Measurements from ENCODE around the gene ITGA6.

Gene ITGA6

DNA sequence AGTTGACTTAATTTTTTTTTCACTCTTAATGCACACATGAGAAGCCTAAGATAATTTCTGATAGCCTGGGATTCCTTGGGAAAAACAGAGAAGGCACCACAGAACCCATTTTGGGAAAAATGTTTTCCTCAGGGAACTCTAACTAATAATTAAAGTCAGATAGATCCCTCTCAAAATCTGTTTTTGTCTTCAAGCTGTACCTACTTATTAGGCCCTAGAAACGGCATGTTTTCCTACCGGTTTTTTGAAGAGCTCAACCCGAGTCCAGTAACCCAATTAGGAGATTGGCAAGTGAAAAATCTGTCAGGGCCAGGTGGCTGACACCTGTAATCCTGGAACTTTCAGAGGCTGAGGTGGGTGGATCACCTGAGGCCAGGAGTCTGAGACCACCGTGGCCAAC, 112.4 kb downstream of the ITGA6 start:
- Histone ChIP-seq H3K27ac (ENCODE audit: low read depth, low read length) (no peak overlapping the region), H4K20me1 (ENCODE audit: control insufficient read depth, insufficient read depth, low read depth, low read length) (no peaks in the 10 kb centered on the region), H3K79me2 (ENCODE audit: control insufficient read depth, low read length) (no peaks in the 10 kb centered on the region), H3K9me2 (replicated peaks; ENCODE audit: control insufficient read depth, low read length) (no peaks in the 10 kb centered on the region), H3K27me3 (ENCODE audit: control insufficient read depth, low read length) (no peaks in the 10 kb centered on the region), H3K4me1 (ENCODE audit: control insufficient read depth, low read length) (peaks cover 7% of the 10 kb centered on the region), H3K36me3 (ENCODE audit: control insufficient read depth, low read length) (no peaks in the 10 kb centered on the region), H3K4me3 (ENCODE audit: low read length) (no peak overlapping the region), H3F3A (ENCODE audit: control insufficient read depth, insufficient read depth) (no peaks in the 10 kb centered on the region), H3K4me2 (ENCODE audit: low read length) (no peak overlapping the region), H3K9me3 (ENCODE audit: control insufficient read depth, insufficient read depth, low read length) (peaks cover 18% of the 10 kb centered on the region; the same call in 1 of the 2 replicates)
- no peak for TF ChIP-seq EZH2phosphoT487 (IDR thresholded peaks at IDR 0.05; ENCODE audit: borderline replicate concordance, low read length)
- TF ChIP-seq, protein P1, sequence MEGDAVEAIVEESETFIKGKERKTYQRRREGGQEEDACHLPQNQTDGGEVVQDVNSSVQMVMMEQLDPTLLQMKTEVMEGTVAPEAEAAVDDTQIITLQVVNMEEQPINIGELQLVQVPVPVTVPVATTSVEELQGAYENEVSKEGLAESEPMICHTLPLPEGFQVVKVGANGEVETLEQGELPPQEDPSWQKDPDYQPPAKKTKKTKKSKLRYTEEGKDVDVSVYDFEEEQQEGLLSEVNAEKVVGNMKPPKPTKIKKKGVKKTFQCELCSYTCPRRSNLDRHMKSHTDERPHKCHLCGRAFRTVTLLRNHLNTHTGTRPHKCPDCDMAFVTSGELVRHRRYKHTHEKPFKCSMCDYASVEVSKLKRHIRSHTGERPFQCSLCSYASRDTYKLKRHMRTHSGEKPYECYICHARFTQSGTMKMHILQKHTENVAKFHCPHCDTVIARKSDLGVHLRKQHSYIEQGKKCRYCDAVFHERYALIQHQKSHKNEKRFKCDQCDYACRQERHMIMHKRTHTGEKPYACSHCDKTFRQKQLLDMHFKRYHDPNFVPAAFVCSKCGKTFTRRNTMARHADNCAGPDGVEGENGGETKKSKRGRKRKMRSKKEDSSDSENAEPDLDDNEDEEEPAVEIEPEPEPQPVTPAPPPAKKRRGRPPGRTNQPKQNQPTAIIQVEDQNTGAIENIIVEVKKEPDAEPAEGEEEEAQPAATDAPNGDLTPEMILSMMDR (IDR thresholded peaks at IDR 0.05; ENCODE audit: low read depth, low read length, poor library complexity, severe bottlenecking), result no peak

DNA sequence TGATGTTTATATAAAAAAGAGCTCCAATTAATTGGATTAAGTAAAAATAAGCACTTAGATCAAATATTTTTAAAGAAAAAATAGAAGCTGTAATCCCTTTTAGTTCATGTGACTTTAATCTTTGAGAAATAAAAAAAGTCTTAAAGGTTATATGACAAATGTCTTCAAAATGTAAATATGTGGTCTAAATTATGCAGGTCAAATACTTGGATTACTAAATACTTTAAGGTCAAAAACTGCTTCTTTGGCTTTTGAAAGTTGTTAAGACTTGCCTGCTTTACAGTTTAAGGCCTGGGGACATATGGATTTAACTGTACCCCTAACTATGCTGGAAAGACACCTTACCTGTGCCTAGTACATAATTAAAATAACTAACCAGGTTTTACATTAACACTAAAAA, 113.0 kb downstream of the ITGA6 start:
- no peak for TF ChIP-seq EZH2phosphoT487 (IDR thresholded peaks at IDR 0.05; ENCODE audit: borderline replicate concordance, low read length)
- TF ChIP-seq, protein P1 (IDR thresholded peaks at IDR 0.05; ENCODE audit: low read depth, low read length, poor library complexity, severe bottlenecking), result no peak
- no peaks in the 10 kb centered on the region for H3K27me3 ChIP-seq (ENCODE audit: control insufficient read depth, low read length)
- H3K4me2 ChIP-seq (ENCODE audit: low read length), result no peak overlapping the region
- H3K9me2 ChIP-seq (replicated peaks; ENCODE audit: control insufficient read depth, low read length), result no peaks in the 10 kb centered on the region
- peaks cover under 1% of the 10 kb centered on the region; the same call in 1 of the 2 replicates for H3K4me1 ChIP-seq (ENCODE audit: control insufficient read depth, low read length)
- H3K79me2 ChIP-seq (ENCODE audit: control insufficient read depth, low read length), result no peaks in the 10 kb centered on the region
- no peak overlapping the region for H3K4me3 ChIP-seq (ENCODE audit: low read length)
- H3F3A ChIP-seq (ENCODE audit: control insufficient read depth, insufficient read depth), result no peaks in the 10 kb centered on the region
- no peaks in the 10 kb centered on the region for H4K20me1 ChIP-seq (ENCODE audit: control insufficient read depth, insufficient read depth, low read depth, low read length)
- peaks cover 13% of the 10 kb centered on the region; the same call in 1 of the 2 replicates for H3K9me3 ChIP-seq (ENCODE audit: control insufficient read depth, insufficient read depth, low read length)
- no peak overlapping the region for H3K27ac ChIP-seq (ENCODE audit: low read depth, low read length)
- no peaks in the 10 kb centered on the region for H3K36me3 ChIP-seq (ENCODE audit: control insufficient read depth, low read length)

DNA sequence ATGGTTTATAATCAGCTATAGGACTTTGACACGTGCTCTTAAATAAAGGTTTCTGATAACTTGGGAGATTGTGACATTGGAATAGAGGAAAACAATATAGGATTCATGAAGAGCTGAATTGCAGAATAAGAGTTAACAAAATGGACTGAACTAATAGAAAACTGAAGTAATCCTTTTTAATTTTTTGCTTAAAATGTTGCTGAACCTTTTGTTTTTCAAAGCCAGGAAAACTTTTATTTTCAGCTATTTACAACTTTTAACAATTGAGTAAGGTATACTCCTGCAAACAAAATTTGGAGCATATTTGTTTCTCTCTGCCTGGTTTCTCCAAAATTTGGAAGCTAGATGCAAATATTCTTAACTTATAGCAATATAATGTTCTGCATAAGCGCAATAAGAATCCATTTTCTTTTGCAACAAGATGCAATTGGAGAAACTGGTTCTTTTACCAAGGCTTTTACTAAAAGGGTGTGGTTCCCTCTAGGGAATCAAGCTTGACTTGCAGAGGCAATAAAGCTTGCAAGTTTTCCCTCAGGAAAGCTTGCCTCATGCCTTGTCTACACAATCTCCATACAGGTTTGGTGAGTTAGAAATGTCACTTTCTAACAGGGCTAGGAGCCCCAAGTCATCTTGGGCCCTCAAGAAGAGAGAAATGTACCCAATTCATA, 118.2 kb downstream of the ITGA6 start:
- TF ChIP-seq EZH2phosphoT487 (IDR thresholded peaks at IDR 0.05; ENCODE audit: borderline replicate concordance, low read length), result no peak
- TF ChIP-seq, protein P1 (IDR thresholded peaks at IDR 0.05; ENCODE audit: low read depth, low read length, poor library complexity, severe bottlenecking), result no peak
- H3K4me2 ChIP-seq (ENCODE audit: low read length), result no peak overlapping the region
- H3F3A ChIP-seq (ENCODE audit: control insufficient read depth, insufficient read depth), result no peaks in the 10 kb centered on the region
- H3K4me1 ChIP-seq (ENCODE audit: control insufficient read depth, low read length), result no peaks in the 10 kb centered on the region
- no peaks in the 10 kb centered on the region for H4K20me1 ChIP-seq (ENCODE audit: control insufficient read depth, insufficient read depth, low read depth, low read length)
- H3K4me3 ChIP-seq (ENCODE audit: low read length), result no peak overlapping the region
- H3K9me2 ChIP-seq (replicated peaks; ENCODE audit: control insufficient read depth, low read length), result no peaks in the 10 kb centered on the region
- no peaks in the 10 kb centered on the region for H3K27me3 ChIP-seq (ENCODE audit: control insufficient read depth, low read length)
- no peak overlapping the region for H3K27ac ChIP-seq (ENCODE audit: low read depth, low read length)
- peaks cover 6% of the 10 kb centered on the region for H3K36me3 ChIP-seq (ENCODE audit: control insufficient read depth, low read length)
- H3K79me2 ChIP-seq (ENCODE audit: control insufficient read depth, low read length), result no peaks in the 10 kb centered on the region
- H3K9me3 ChIP-seq (ENCODE audit: control insufficient read depth, insufficient read depth, low read length), result peaks cover 18% of the 10 kb centered on the region

Data from DOHH2 (cell line).